ENCODE data around the gene NAIF1.
"Not testable (repeated sequence)": the region's sequence is repeated elsewhere in the genome, so short reads cannot be mapped to it uniquely, and the experiment has no call there.

The NAIF1 gene

GRCh38 chr9:128053560-128053959, 13.6 kb downstream of the NAIF1 start:
- Mint-ChIP-seq H3K27me3 (peaks cover 48% of the 10 kb centered on the region), H3K4me1 (peaks cover under 1% of the 10 kb centered on the region), H3K27ac (no peak overlapping the region), H3K9me3 (no peaks in the 10 kb centered on the region), H3K4me3 (no peak overlapping the region), H3K36me3 (no peaks in the 10 kb centered on the region)
- no peak for DNase-seq
- CTCF ChIA-PET: no interaction called here

GRCh38 chr9:128051932-128052709, 15.0 kb downstream of the NAIF1 start:
- CTCF ChIA-PET: interaction anchor here (0.9 to 1.8 kb wide), 4 partner anchors 17 to 108 kb away, joined by 3 to 4 read pairs (median 4); no protein-coding TSS in a partner anchor
- peaks cover 45% of the 10 kb centered on the region for H3K27me3 Mint-ChIP-seq
- H3K36me3 Mint-ChIP-seq: no peaks in the 10 kb centered on the region
- no peaks in the 10 kb centered on the region for H3K9me3 Mint-ChIP-seq
- H3K27ac Mint-ChIP-seq: no peak overlapping the region
- peaks cover 2% of the 10 kb centered on the region for H3K4me1 Mint-ChIP-seq
- no peak for DNase-seq
- H3K4me3 Mint-ChIP-seq: no peak overlapping the region

GRCh38 chr9:128049843-128050242, 17.3 kb downstream of the NAIF1 start:
- DNase-seq: no peak
- H3K4me1 Mint-ChIP-seq: peaks cover 2% of the 10 kb centered on the region
- CTCF ChIA-PET: interaction anchor here (1.1 kb wide), 1 partner anchor 68 kb away, joined by 4 read pairs; no protein-coding TSS in a partner anchor
- peaks cover 36% of the 10 kb centered on the region for H3K27me3 Mint-ChIP-seq
- no peak overlapping the region for H3K4me3 Mint-ChIP-seq
- H3K9me3 Mint-ChIP-seq: no peaks in the 10 kb centered on the region
- no peaks in the 10 kb centered on the region for H3K36me3 Mint-ChIP-seq
- no peak overlapping the region for H3K27ac Mint-ChIP-seq

- no peaks in the 10 kb centered on the region for H3K9me3 Mint-ChIP-seq
- H3K4me1 Mint-ChIP-seq: peaks cover 2% of the 10 kb centered on the region
- H3K36me3 Mint-ChIP-seq: no peaks in the 10 kb centered on the region
- no peak overlapping the region for H3K4me3 Mint-ChIP-seq
- CTCF ChIA-PET: interaction anchor here (1.1 kb wide), 1 partner anchor 69 kb away, joined by 4 read pairs; no protein-coding TSS in a partner anchor
- no peak overlapping the region for H3K27ac Mint-ChIP-seq
- DNase-seq: no peak
- H3K27me3 Mint-ChIP-seq: peaks cover 31% of the 10 kb centered on the region
Observed at GRCh38 chr9:128048663-128049062, 18.5 kb downstream of the NAIF1 start.

GRCh38 chr9:128047231-128047630, 19.9 kb downstream of the NAIF1 start:
- Mint-ChIP-seq H3K4me1 (peaks cover 2% of the 10 kb centered on the region), H3K27ac (no peak overlapping the region), H3K9me3 (no peaks in the 10 kb centered on the region), H3K27me3 (peaks cover 41% of the 10 kb centered on the region), H3K36me3 (no peaks in the 10 kb centered on the region), H3K4me3 (no peak overlapping the region)
- CTCF ChIA-PET: no interaction called here
- DNase-seq: no peak

GRCh38 chr9:128045831-128046230, 21.3 kb downstream of the NAIF1 start:
- CTCF ChIA-PET: interaction anchor here (1.2 kb wide), 1 partner anchor 90 kb away, joined by 3 read pairs; no protein-coding TSS in a partner anchor
- Mint-ChIP-seq H3K4me1 (peaks cover 2% of the 10 kb centered on the region), H3K9me3 (no peaks in the 10 kb centered on the region), H3K27ac (no peak overlapping the region), H3K27me3 (peaks cover 49% of the 10 kb centered on the region), H3K36me3 (no peaks in the 10 kb centered on the region), H3K4me3 (no peak overlapping the region)
- no peak for DNase-seq

GRCh38 chr9:128045409-128045808, 21.7 kb downstream of the NAIF1 start:
- DNase-seq, H3K36me3 Mint-ChIP-seq, H3K9me3 Mint-ChIP-seq, H3K27ac Mint-ChIP-seq, H3K4me3 Mint-ChIP-seq, H3K4me1 Mint-ChIP-seq: not testable (repeated sequence)
- peaks cover 45% of the 10 kb centered on the region for H3K27me3 Mint-ChIP-seq
- CTCF ChIA-PET: interaction anchor here (1.1 to 1.2 kb wide), 2 partner anchors 71 to 90 kb away, joined by 3 read pairs; no protein-coding TSS in a partner anchor

- no peak for DNase-seq
- CTCF ChIA-PET: interaction anchor here (0.7 to 2.9 kb wide), 3 partner anchors 9 to 100 kb away, joined by 3 to 11 read pairs (median 5); no protein-coding TSS in a partner anchor
- H3K4me1 Mint-ChIP-seq: no peaks in the 10 kb centered on the region
- H3K36me3 Mint-ChIP-seq: no peaks in the 10 kb centered on the region
- peaks cover 32% of the 10 kb centered on the region for H3K27me3 Mint-ChIP-seq
- no peak overlapping the region for H3K4me3 Mint-ChIP-seq
- no peak overlapping the region for H3K27ac Mint-ChIP-seq
- no peaks in the 10 kb centered on the region for H3K9me3 Mint-ChIP-seq
Observed at GRCh38 chr9:128043467-128043868, 23.7 kb downstream of the NAIF1 start.

- Mint-ChIP-seq H3K27ac (no peak overlapping the region), H3K4me1 (no peaks in the 10 kb centered on the region), H3K36me3 (no peaks in the 10 kb centered on the region), H3K27me3 (peaks cover 38% of the 10 kb centered on the region), H3K9me3 (no peaks in the 10 kb centered on the region), H3K4me3 (no peak overlapping the region)
- DNase-seq: no peak
- CTCF ChIA-PET: interaction anchor here (1.6 to 2.9 kb wide), 2 partner anchors 76 to 99 kb away, joined by 5 to 11 read pairs; no protein-coding TSS in a partner anchor
Observed at GRCh38 chr9:128042043-128042442, 25.1 kb downstream of the NAIF1 start.

- peaks cover 34% of the 10 kb centered on the region for H3K27me3 Mint-ChIP-seq
- not testable (repeated sequence) for DNase-seq, H3K27ac Mint-ChIP-seq, H3K4me3 Mint-ChIP-seq, H3K4me1 Mint-ChIP-seq, H3K36me3 Mint-ChIP-seq, H3K9me3 Mint-ChIP-seq
- CTCF ChIA-PET: interaction anchor here (2.9 kb wide), 1 partner anchor 98 kb away, joined by 11 read pairs; no protein-coding TSS in a partner anchor
Observed at GRCh38 chr9:128040783-128041182, 26.3 kb downstream of the NAIF1 start.

GRCh38 chr9:128036522-128036921, 30.6 kb downstream of the NAIF1 start:
- H3K27me3 Mint-ChIP-seq, DNase-seq, H3K9me3 Mint-ChIP-seq, H3K36me3 Mint-ChIP-seq, H3K27ac Mint-ChIP-seq, H3K4me3 Mint-ChIP-seq: not testable (repeated sequence)
- peaks cover 35% of the 10 kb centered on the region for H3K4me1 Mint-ChIP-seq
- CTCF ChIA-PET: interaction anchor here (0.9 to 9.2 kb wide), 6 partner anchors 11 to 99 kb away, joined by 3 to 247 read pairs (median 56); partner anchors contain the start of genes DPM2, EEIG1 and SLC25A25

- CTCF ChIA-PET: interaction anchor here (0.7 to 9.2 kb wide), 33 partner anchors 8 to 154 kb away, joined by 3 to 247 read pairs (median 4); partner anchors contain the start of genes DPM2, EEIG1, NAIF1 and PIP5KL1
- Mint-ChIP-seq H3K27ac (peak overlapping the region; percentile 63), H3K4me1 (peaks cover 48% of the 10 kb centered on the region), H3K9me3 (no peaks in the 10 kb centered on the region), H3K36me3 (peaks cover 5% of the 10 kb centered on the region), H3K4me3 (no peak overlapping the region), H3K27me3 (peaks cover 7% of the 10 kb centered on the region)
- peak; percentile 78 for DNase-seq
Observed at GRCh38 chr9:128034821-128035652, 32.1 kb downstream of the NAIF1 start.

GRCh38 chr9:128033609-128034008, 33.5 kb downstream of the NAIF1 start:
- H3K36me3 Mint-ChIP-seq: peaks cover 6% of the 10 kb centered on the region
- DNase-seq: peak; percentile 50
- peak overlapping the region; percentile 98 for H3K27ac Mint-ChIP-seq
- H3K9me3 Mint-ChIP-seq: no peaks in the 10 kb centered on the region
- peaks cover 60% of the 10 kb centered on the region for H3K4me1 Mint-ChIP-seq
- H3K4me3 Mint-ChIP-seq: peak overlapping the region; percentile 67
- peaks cover 7% of the 10 kb centered on the region for H3K27me3 Mint-ChIP-seq
- CTCF ChIA-PET: interaction anchor here (0.6 to 9.2 kb wide), 17 partner anchors 9 to 600 kb away, joined by 3 to 247 read pairs (median 12); partner anchors contain the start of genes DPM2, EEIG1 and PIP5KL1

- DNase-seq: no peak
- CTCF ChIA-PET: interaction anchor here (2.0 to 6.3 kb wide), 4 partner anchors 20 to 85 kb away, joined by 6 to 35 read pairs (median 19); partner anchors contain the start of gene EEIG1
- H3K27me3 Mint-ChIP-seq: peaks cover 7% of the 10 kb centered on the region
- H3K4me3 Mint-ChIP-seq: peak overlapping the region; percentile 55
- H3K4me1 Mint-ChIP-seq: peaks cover 92% of the 10 kb centered on the region
- no peaks in the 10 kb centered on the region for H3K9me3 Mint-ChIP-seq
- peak overlapping the region; percentile 99 for H3K27ac Mint-ChIP-seq
- H3K36me3 Mint-ChIP-seq: peaks cover 6% of the 10 kb centered on the region
Observed at GRCh38 chr9:128027705-128028104, 39.4 kb downstream of the NAIF1 start.
